MM.1S (cell line): ENCODE results near the gene BMP7.

Experiments used
- DNase-seq: peaks from one replicate; pipeline ENCODE4 v3.0.0-alpha.2; 2015
- H2AFZ ChIP-seq: fragments of 300-600 bp; sonication (generic); 2 replicates; pipeline ENCODE4 v1.6.0; 2016; ENCODE audit warnings: antibody characterized with exemption, low read length
- H3F3A ChIP-seq: fragments of 300-600 bp; sonication (generic); 2 replicates; pipeline ENCODE4 v1.6.1; 2016; ENCODE audit warnings: mild to moderate bottlenecking, antibody characterized with exemption, low read length, moderate library complexity, mixed read lengths; ENCODE audit not compliant: insufficient read depth
- H3K27ac ChIP-seq: fragments of 300-600 bp; sonication (generic); 2 replicates; pipeline ENCODE4 v1.5.1; 2016; ENCODE audit warnings: mild to moderate bottlenecking, low read length
- H3K27me3 ChIP-seq: fragments of 300-600 bp; sonication (generic); replicated peaks from 2 replicates; pipeline ENCODE4 v1.6.0; 2016; ENCODE audit warnings: low read length; ENCODE audit not compliant: insufficient read depth
- H3K36me3 ChIP-seq: fragments of 300-600 bp; sonication (generic); replicated peaks from 2 replicates; pipeline ENCODE4 v1.6.1; 2016; ENCODE audit warnings: mild to moderate bottlenecking, low read length, mixed read lengths; ENCODE audit not compliant: insufficient read depth
- H3K4me1 ChIP-seq: fragments of 300-600 bp; sonication (generic); 2 replicates; pipeline ENCODE4 v1.6.1; 2016; ENCODE audit warnings: low read length, mixed read lengths
- H3K4me2 ChIP-seq: fragments of 300-600 bp; sonication (generic); 2 replicates; pipeline ENCODE4 v1.6.0; 2016; ENCODE audit warnings: low read depth, low read length
- H3K4me3 ChIP-seq: fragments of 300-600 bp; sonication (generic); 2 replicates; pipeline ENCODE4 v1.5.1; 2016; ENCODE audit warnings: low read length, mixed read lengths
- H3K79me2 ChIP-seq: fragments of 300-600 bp; sonication (generic); 2 replicates; pipeline ENCODE4 v1.6.1; 2016; ENCODE audit warnings: mixed run types, low read length, mixed read lengths
- H3K9ac ChIP-seq: fragments of 300-600 bp; sonication (generic); 2 replicates; pipeline ENCODE4 v1.6.1; 2016; ENCODE audit warnings: low read length, mixed read lengths
- H3K9me2 ChIP-seq: fragments of 300-600 bp; sonication (generic); replicated peaks from 2 replicates; pipeline ENCODE4 v1.6.1; 2016; ENCODE audit warnings: mild to moderate bottlenecking, low read length, mixed read lengths; ENCODE audit not compliant: insufficient read depth
- H3K9me3 ChIP-seq: fragments of 300-600 bp; sonication (generic); replicated peaks from 2 replicates; pipeline ENCODE4 v1.6.1; 2016; ENCODE audit warnings: mild to moderate bottlenecking, low read length, mixed read lengths; ENCODE audit not compliant: insufficient read depth
- H4K20me1 ChIP-seq: fragments of 300-600 bp; sonication (generic); 2 replicates; pipeline ENCODE4 v1.6.1; 2016; ENCODE audit warnings: mild to moderate bottlenecking, low read length, moderate library complexity, mixed read lengths; ENCODE audit not compliant: insufficient read depth
- EZH2 ChIP-seq: fragments of 300-600 bp; sonication (generic); optimal IDR thresholded peaks from 2 replicates; pipeline ENCODE3; 2017; ENCODE audit warnings: low read depth, mild to moderate bottlenecking, antibody characterized with exemption, low read length, mixed read lengths
- EZH2phosphoT487 ChIP-seq: fragments of 300-600 bp; sonication (generic); IDR thresholded peaks from 2 replicates; pipeline ENCODE4 v1.6.1; 2018; ENCODE audit warnings: antibody characterized with exemption, low read length
- TF ChIP-seq, protein P1 (sequence below): fragments of 300-600 bp; sonication (generic); IDR thresholded peaks from 2 replicates; pipeline ENCODE4 v1.5.1; 2016; ENCODE audit warnings: antibody characterized with exemption, low read length, mixed read lengths

Gene BMP7

DNA sequence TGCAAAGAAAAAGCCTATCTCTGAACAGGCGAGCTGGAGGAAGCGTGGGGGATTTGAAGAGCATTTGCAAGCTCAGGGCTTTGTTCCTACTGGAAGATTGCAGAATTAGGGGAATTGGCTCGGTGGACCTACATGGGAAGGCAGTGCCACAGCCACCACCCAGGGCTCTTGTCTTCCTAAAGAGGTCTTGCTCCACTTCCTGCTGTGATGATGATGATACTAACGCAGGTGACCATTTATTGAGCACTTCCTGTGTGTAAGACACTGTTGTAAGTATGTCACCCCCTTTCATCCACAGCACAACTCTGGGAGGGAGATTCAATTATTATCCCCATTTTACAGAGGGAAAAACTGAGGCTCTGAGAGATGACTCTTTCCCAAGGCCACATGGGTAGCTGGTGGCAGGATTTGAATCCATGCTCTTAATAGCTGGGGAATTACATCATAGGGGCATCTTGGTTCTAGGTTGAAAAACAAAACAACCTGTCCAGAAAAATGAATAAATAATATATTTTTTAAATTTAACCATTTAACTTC is 41.2 kb downstream of the BMP7 start:
- Histone ChIP-seq H3K9me2 (no peaks in the 10 kb centered on the region), H3K79me2 (no peaks in the 10 kb centered on the region), H4K20me1 (no peaks in the 10 kb centered on the region), H3K27ac (no peak overlapping the region), H3K9me3 (no peaks in the 10 kb centered on the region), H3F3A (no peaks in the 10 kb centered on the region), H3K9ac (no peak overlapping the region), H3K4me2 (no peak overlapping the region), H3K36me3 (no peaks in the 10 kb centered on the region), H3K27me3 (peaks cover 29% of the 10 kb centered on the region), H3K4me3 (no peak overlapping the region), H3K4me1 (no peaks in the 10 kb centered on the region), H2AFZ (no peak overlapping the region)
- DNase-seq, result no peak
- TF ChIP-seq, protein P1, sequence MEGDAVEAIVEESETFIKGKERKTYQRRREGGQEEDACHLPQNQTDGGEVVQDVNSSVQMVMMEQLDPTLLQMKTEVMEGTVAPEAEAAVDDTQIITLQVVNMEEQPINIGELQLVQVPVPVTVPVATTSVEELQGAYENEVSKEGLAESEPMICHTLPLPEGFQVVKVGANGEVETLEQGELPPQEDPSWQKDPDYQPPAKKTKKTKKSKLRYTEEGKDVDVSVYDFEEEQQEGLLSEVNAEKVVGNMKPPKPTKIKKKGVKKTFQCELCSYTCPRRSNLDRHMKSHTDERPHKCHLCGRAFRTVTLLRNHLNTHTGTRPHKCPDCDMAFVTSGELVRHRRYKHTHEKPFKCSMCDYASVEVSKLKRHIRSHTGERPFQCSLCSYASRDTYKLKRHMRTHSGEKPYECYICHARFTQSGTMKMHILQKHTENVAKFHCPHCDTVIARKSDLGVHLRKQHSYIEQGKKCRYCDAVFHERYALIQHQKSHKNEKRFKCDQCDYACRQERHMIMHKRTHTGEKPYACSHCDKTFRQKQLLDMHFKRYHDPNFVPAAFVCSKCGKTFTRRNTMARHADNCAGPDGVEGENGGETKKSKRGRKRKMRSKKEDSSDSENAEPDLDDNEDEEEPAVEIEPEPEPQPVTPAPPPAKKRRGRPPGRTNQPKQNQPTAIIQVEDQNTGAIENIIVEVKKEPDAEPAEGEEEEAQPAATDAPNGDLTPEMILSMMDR, result no peak
- TF ChIP-seq EZH2, result no peak
- TF ChIP-seq EZH2phosphoT487, result no peak

DNA sequence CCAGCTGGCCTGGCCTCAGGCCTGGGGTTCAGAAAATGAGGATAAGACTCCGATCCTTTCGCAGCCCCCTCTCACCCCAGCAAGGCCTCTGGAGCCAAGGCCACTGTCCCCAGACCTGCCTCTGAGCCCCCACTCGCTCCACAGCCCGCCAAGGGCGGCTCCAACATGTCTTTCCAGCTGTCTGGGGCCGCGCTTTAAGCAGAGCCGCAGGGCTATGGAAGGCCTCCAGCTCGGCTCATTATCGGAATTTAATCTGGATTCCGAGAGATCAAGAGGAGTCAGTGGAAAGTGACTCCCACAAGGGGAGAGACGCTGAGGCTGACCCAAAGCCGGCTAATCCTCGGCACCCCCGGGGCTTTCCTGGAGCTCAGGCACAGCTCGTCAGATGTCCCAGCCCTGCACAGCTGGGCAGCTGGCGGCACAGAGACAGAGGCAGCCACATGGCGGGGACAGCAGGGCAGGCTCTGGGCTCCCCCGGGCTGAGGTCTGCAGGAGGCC is 41.8 kb downstream of the BMP7 start:
- no peak overlapping the region for H3K9ac ChIP-seq

DNA sequence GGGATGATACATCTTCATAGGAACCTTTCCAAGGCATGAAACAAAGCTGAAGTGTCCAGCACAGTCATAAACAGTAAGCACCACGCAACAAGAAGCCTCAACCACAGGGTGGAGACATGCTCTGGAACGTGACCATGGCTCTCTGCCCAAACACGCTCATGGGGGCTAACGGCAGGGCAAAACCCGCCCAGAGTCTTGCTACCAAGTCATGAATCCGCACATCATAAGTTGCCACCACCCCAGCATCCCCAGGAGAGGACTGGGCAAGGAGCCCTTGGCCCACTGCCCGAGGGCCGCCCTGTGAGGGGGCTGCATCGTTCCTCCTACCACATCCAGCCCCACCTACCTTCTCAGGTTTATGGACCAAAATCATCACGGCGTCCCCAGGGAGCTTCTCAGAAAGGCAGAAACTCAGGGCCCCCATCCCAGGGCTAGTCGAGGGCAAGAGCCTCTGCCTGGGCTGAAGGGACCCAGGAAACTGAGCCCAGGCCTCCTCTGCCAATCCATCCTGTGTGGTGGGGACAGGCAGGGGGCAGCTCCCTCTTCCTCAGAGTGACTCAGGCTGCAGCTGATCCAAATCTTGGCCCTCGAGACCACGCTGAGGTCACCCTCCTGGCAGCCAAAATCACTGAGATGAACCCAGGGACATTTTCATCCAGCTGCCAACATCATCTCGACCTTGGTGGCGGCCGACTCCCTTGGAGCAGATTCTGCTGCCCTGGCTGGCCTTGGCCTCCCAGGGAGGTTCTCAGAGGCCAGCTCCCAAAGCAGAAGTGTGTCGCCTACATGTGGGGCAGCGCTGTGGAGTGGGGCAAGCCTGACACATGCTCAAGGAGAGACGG is 42.6 kb downstream of the BMP7 start:
- no peaks in the 10 kb centered on the region for H3K79me2 ChIP-seq
- no peak overlapping the region for H2AFZ ChIP-seq
- no peak for DNase-seq
- H3K27ac ChIP-seq, result no peak overlapping the region
- H4K20me1 ChIP-seq, result no peaks in the 10 kb centered on the region
- H3K9me3 ChIP-seq, result no peaks in the 10 kb centered on the region
- TF ChIP-seq, protein P1, result no peak
- no peak for TF ChIP-seq EZH2
- TF ChIP-seq EZH2phosphoT487, result no peak
- H3F3A ChIP-seq, result no peaks in the 10 kb centered on the region
- no peak overlapping the region for H3K9ac ChIP-seq
- no peak overlapping the region for H3K4me2 ChIP-seq
- no peaks in the 10 kb centered on the region for H3K36me3 ChIP-seq
- no peaks in the 10 kb centered on the region for H3K4me1 ChIP-seq
- peaks cover 29% of the 10 kb centered on the region for H3K27me3 ChIP-seq
- H3K9me2 ChIP-seq, result no peaks in the 10 kb centered on the region
- no peak overlapping the region for H3K4me3 ChIP-seq

More for the DNA sequence above, 41.8 kb downstream of the BMP7 start:
- H3K4me1 ChIP-seq, result no peaks in the 10 kb centered on the region
- no peak overlapping the region for H3K4me2 ChIP-seq
- H3K27me3 ChIP-seq, result peaks cover 29% of the 10 kb centered on the region
- no peaks in the 10 kb centered on the region for H3K36me3 ChIP-seq
- no peaks in the 10 kb centered on the region for H3K9me2 ChIP-seq
- DNase-seq, result no peak
- no peaks in the 10 kb centered on the region for H4K20me1 ChIP-seq
- no peak overlapping the region for H2AFZ ChIP-seq
- no peaks in the 10 kb centered on the region for H3K9me3 ChIP-seq
- no peak overlapping the region for H3K4me3 ChIP-seq
- no peak for TF ChIP-seq EZH2phosphoT487
- TF ChIP-seq, protein P1, result no peak
- no peak for TF ChIP-seq EZH2
- no peak overlapping the region for H3K27ac ChIP-seq
- no peaks in the 10 kb centered on the region for H3K79me2 ChIP-seq
- no peaks in the 10 kb centered on the region for H3F3A ChIP-seq
